ENCODE data around the gene TEX55. TPM values are rescaled to one million over a fixed set of nuclear protein-coding genes. Genes with fewer than 3 reads are reported as not detected.
"Not testable (repeated sequence)": the region's sequence is repeated elsewhere in the genome, so short reads cannot be mapped to it uniquely, and the experiment has no call there.

TEX55 gene
- polyA plus RNA-seq, 1 donor, result not detected

GRCh38 chr3:119160815-119161214 lies 14.8 kb downstream of the TEX55 start:
- DNase-seq, result no peak

GRCh38 chr3:119161240-119161639 lies 15.3 kb downstream of the TEX55 start:
- DNase-seq, result no peak

- not testable (repeated sequence) for DNase-seq
Observed at GRCh38 chr3:119164745-119165144, 18.8 kb downstream of the TEX55 start.

GRCh38 chr3:119170821-119171220 lies 24.9 kb downstream of the TEX55 start:
- no peak for DNase-seq

GRCh38 chr3:119173325-119173724 lies 27.4 kb downstream of the TEX55 start, which contains the start of gene UPK1B:
Gene UPK1B (plus strand): TSS chr3:119173598. CDS start chr3:119186742, 13,144 bp downstream.
- DNase-seq, result no peak

GRCh38 chr3:119175872-119176756 lies 30.1 kb downstream of the TEX55 start:
- DNase-seq, result no peak

- DNase-seq, result no peak
Observed at GRCh38 chr3:119176778-119177177, 30.8 kb downstream of the TEX55 start.

GRCh38 chr3:119177321-119177720 lies 31.4 kb downstream of the TEX55 start:
- DNase-seq, result no peak

- no peak for DNase-seq
Observed at GRCh38 chr3:119181765-119182164, 35.8 kb downstream of the TEX55 start.

GRCh38 chr3:119184111-119184510 lies 38.1 kb downstream of the TEX55 start:
- no peak for DNase-seq

- no peak for DNase-seq
Observed at GRCh38 chr3:119184796-119185570, 39.0 kb downstream of the TEX55 start.

- DNase-seq, result no peak
Observed at GRCh38 chr3:119187266-119187665, 41.3 kb downstream of the TEX55 start.

- no peak for DNase-seq
Observed at GRCh38 chr3:119191800-119192199, 45.8 kb downstream of the TEX55 start.

- DNase-seq, result no peak
Observed at GRCh38 chr3:119194237-119195150, 48.5 kb downstream of the TEX55 start.

- DNase-seq, result no peak
Observed at GRCh38 chr3:119195151-119195476, 49.1 kb downstream of the TEX55 start.

- DNase-seq, result no peak
Observed at GRCh38 chr3:119195911-119196310, 49.9 kb downstream of the TEX55 start.

Other genes starting within 250 kb of the TEX55 start
- 0.86 TPM for gene IGSF11, start 111.3 kb upstream of the TEX55 start, polyA plus RNA-seq (ENCODE audit: insufficient read length)
- gene UPK1B, start 27.4 kb downstream of the TEX55 start, polyA plus RNA-seq (ENCODE audit: insufficient read length), result not detected
- 9.5 TPM for gene B4GALT4, start 94.7 kb downstream of the TEX55 start, polyA plus RNA-seq (ENCODE audit: insufficient read length)
- 12.0 TPM for gene ARHGAP31, start 148.2 kb downstream of the TEX55 start, polyA plus RNA-seq (ENCODE audit: insufficient read length)